ENCODE measurements around the gene KCNQ2.

KCNQ2 gene

GRCh38 chr20:63500902-63501817 is 28.7 kb upstream of the KCNQ2 start:
- DNase-seq, result no peak

- no peak for DNase-seq
Measured at GRCh38 chr20:63500151-63500901, 27.9 kb upstream of the KCNQ2 start.

GRCh38 chr20:63499338-63499969 is 27.0 kb upstream of the KCNQ2 start:
- DNase-seq, result no peak

GRCh38 chr20:63498960-63499337 is 26.5 kb upstream of the KCNQ2 start, which contains the start of gene EEF1A2:
EEF1A2 (minus strand) TSS chr20:63499083; CDS start chr20:63497763, 1,320 bp downstream.
- no peak for DNase-seq

- no peak for DNase-seq
Measured at GRCh38 chr20:63497946-63498935, 25.8 kb upstream of the KCNQ2 start.

- no peak for DNase-seq
Measured at GRCh38 chr20:63497138-63497945, 24.9 kb upstream of the KCNQ2 start.

- no peak for DNase-seq
Measured at GRCh38 chr20:63496596-63497120, 24.2 kb upstream of the KCNQ2 start.

GRCh38 chr20:63495741-63496595 is 23.5 kb upstream of the KCNQ2 start:
- DNase-seq, result no peak

- DNase-seq, result no peak
Measured at GRCh38 chr20:63495167-63495720, 22.8 kb upstream of the KCNQ2 start.

- DNase-seq, result no peak
Measured at GRCh38 chr20:63494420-63495166, 22.1 kb upstream of the KCNQ2 start.

- no peak for DNase-seq
Measured at GRCh38 chr20:63494084-63494419, 21.6 kb upstream of the KCNQ2 start.

GRCh38 chr20:63493563-63494020 is 21.1 kb upstream of the KCNQ2 start:
- no peak for DNase-seq

GRCh38 chr20:63492982-63493381 is 20.5 kb upstream of the KCNQ2 start:
- DNase-seq, result no peak

- DNase-seq, result no peak
Measured at GRCh38 chr20:63492518-63492917, 20.1 kb upstream of the KCNQ2 start.

- DNase-seq, result no peak
Measured at GRCh38 chr20:63491635-63492230, 19.3 kb upstream of the KCNQ2 start.

GRCh38 chr20:63491078-63491477 is 18.6 kb upstream of the KCNQ2 start:
- DNase-seq, result no peak

- no peak for DNase-seq
Measured at GRCh38 chr20:63490416-63490815, 18.0 kb upstream of the KCNQ2 start.

Data from NCI-H446 treated with DMSO at 0.1 percent for 48 hours (cell line).